NCI-H2107 treated with DMSO at 0.1 percent for 48 hours (cell line): Measurements from ENCODE around the gene ARMH3.
A peak's percentile ranks its signal among the peaks of the same experiment; 100 is the strongest.
"Not testable (repeated sequence)": the region's sequence is repeated elsewhere in the genome, so short reads cannot be mapped to it uniquely, and the experiment has no call there.

Experiments
- DNase-seq: peaks from one replicate; lab custom pipeline; 2025; ENCODE audit not compliant: unreplicated experiment; lab: John Stamatoyannopoulos, UW

ARMH3 gene

GRCh38 chr10:102055647-102056419, at the start of gene ARMH3:
Gene ARMH3, minus strand, starts transcription at chr10:102056173. Its CDS starts 16,059 bp downstream, at chr10:102040114.
- DNase-seq, result peak; percentile 73

- DNase-seq, result no peak
Observed at GRCh38 chr10:102102421-102102820, 46.4 kb upstream of the ARMH3 start.

DNA sequence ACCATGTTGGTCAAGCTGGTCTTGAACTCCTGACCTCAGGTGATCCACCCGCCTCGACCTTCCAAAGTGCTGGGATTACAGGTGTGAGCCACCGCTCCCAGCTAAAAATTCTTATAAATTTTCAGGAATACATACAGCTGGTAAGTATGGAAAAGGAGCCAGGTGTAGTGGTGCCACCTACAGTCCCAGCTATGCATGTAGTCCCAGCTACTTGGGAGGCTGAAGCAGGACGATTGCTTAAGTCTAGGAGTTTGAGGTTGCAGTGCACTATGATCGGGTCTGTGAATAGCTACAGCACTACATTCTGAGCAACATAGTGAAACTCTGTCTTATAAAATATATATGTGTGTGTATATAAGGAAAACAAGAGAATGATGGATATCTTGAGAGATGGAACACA, 45.2 kb upstream of the ARMH3 start:
- DNase-seq, result no peak

- no peak for DNase-seq
Observed at GRCh38 chr10:102096449-102096848, 40.5 kb upstream of the ARMH3 start.

DNA sequence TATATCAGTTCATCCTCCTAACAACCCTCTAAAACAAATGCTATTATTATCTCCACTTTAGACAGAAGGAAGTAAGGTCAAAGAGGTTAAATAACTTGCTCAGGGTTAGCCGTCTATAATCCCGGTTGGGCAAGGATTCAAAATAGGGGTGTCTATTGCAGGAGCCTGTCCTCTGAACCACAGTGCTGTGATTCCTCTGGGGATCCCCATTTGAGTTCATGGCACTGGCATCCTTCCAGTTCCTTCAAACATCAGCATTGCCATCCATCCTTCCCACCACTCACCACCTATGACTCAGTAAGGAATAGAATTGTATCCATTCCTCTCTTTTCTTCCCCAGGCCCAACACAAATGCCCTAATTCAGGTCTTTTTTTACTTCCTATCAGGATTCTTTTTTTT, 34.8 kb upstream of the ARMH3 start:
- no peak for DNase-seq

DNA sequence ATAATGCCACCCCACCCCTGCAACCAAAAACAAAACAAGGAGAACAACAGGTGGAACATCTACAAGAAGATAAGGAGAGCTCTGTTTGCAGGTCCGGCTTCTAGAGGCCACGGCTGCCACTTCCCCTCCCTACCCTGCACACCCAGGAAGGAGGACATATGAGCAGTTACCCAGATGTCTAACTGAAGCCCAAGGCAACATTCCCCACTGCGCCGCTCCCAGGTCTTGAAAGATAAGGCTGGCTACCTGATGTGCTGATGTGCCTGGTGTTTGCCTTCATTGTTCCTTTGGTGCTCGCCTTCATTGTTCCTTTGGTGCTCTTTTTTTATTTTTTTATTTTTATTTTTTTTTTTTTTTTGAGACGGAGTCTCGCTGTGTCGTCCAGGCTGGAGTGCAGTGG, 30.2 kb upstream of the ARMH3 start:
- DNase-seq, result no peak

- DNase-seq, result no peak
Observed at GRCh38 chr10:102085336-102085735, 29.4 kb upstream of the ARMH3 start.

- no peak for DNase-seq
Observed at GRCh38 chr10:102083541-102083940, 27.6 kb upstream of the ARMH3 start.

DNA sequence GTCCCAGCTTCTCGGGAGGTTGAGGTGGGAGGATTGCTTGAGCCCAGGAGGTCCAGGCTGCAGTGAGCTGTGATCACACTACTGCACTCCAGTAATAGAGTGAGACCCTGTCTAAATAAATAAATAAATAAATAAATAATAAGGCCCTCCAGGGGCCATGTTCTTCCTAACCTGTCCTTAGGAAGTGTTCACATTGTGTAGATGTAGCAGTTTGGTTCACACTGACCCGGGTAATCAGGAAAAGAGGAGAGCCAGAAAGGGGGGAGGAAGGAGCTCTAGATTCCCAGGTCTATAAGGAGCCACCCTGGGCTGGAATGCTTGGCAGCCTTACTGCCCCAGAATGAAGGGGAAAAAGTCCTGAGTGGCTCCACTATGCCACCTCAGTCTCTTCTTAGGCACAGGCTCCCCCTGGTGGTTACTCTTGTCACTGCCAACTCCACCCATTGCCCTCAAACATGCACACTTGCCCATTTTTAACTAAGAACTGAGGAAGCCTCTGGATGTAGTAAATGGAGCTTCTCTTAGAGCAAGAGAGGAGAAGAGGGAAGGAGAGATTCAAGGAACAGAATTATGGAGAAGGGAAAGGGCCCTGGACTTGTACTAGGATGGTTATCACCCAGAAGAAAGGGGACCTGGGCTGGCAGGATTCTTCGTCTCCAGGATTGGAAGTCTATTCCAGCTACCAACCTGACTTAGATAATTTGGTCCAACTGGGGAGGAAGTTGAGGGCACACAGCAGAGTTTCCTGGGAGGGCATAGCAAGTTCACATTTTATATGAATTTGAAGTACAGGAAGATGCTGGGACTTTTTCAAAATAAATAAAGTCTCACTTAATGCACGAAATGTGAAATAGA, 16.9 kb upstream of the ARMH3 start:
- DNase-seq, result peak; percentile 65

DNA sequence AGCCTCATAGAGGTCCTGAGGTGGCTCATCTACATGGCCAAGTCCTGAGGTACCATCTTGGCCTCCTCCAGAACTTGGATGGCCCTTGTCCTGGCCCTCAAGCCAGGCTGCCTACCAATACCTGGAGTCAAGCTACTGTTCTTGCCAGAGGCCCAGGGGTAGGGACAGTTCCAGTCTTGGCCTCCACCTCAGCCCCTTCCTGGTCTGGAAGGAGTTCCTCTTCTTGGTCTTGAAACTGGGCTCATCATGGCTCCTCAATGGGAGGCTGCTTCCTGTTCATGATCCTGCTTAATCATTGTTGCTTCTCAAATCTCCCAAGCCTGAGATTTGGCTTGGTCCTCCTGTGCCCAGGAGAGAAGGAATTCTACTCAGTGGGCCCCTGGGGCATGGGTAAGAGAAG, 13.1 kb upstream of the ARMH3 start:
- DNase-seq, result no peak

DNA sequence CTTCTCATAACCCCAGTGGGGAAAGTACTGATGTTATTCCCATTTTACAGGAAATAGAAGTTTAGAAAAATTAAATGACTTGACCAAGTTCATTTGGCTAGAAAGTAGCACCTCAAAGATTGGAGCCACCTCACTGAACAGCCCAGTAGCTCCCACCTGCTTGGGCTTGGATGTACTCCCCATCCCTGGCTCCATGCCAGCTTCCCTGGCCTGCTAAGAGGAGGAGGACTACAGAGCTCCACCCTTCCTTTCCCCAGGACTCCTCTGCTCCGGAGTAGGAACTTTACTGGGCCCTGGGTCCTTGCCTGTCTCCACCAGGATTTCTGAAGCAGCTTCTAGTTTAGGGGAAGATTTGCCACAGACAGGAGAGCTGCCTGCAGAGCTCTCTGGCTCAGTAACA, 12.2 kb upstream of the ARMH3 start:
- no peak for DNase-seq

- DNase-seq, result no peak
Observed at GRCh38 chr10:102067091-102067916, 11.3 kb upstream of the ARMH3 start.

DNA sequence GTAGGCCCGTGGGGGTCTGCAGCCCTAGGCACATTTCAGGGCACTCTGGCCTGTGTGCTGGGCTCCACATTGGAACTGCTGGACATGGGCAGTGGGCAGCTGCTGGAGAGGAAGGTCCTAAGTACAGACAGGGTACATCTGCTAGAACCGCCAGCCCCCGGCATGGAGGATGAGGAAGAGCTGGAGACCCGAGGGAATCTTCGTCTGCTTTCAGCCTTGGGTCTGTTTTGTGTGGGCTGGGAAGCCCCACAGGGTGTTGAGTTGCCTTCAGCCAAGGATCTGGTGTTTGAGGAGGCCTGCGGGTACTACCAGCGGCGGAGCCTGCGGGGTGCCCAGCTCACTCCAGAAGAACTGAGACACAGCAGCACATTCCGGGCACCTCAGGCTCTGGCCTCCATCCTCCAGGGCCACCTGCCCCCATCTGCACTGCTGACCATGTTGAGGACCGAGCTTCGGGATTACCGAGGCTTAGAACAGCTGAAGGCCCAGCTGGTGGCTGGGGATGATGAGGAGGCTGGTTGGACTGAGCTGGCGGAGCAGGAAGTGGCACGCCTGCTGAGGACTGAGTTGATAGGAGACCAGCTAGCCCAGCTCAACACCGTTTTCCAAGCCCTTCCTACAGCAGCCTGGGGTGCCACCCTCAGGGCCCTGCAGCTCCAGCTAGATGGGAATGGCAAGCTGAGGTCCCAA, 10.6 kb upstream of the ARMH3 start:
- DNase-seq, result no peak

- no peak for DNase-seq
Observed at GRCh38 chr10:102065561-102066398, 9.8 kb upstream of the ARMH3 start.

DNA sequence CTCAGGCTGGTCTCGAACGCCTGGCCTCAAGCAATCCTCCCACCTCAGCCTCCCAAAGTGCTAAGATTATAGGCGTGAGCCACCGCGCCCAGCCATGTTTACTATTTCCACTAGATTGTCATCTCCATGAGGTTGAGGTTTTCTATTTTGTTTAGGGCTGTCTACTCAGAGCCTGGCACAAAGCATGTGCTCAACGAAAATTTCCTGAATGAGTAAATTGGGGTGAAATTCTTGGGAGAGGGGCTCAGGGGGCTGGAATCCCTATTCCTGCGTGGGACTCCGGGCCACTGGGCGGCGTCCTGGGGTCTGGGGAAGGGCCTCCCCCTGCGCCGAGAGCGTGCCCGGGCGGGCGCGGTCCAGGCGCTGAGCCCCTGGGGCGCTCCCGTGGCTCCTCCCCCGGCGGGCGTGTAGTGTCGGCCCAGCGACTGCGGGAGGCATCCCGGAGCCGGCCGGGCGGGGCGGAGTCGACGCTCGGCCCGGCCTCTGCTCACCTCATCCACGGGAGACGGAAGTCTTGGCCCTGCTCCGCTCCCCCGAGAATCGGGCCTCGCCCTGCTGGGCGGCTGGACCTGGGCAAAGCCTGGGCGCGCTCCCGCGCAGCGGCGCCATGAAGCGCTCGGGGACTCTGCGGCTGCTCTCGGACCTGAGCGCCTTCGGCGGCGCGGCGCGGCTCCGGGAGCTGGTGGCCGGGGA, 9.0 kb upstream of the ARMH3 start, which contains the start of gene HPS6:
HPS6 (plus strand) TSS at position 482 of the 693 bp plus-strand sequence; CDS start at position 608, 126 bp downstream.
- peak; percentile 4 for DNase-seq

DNA sequence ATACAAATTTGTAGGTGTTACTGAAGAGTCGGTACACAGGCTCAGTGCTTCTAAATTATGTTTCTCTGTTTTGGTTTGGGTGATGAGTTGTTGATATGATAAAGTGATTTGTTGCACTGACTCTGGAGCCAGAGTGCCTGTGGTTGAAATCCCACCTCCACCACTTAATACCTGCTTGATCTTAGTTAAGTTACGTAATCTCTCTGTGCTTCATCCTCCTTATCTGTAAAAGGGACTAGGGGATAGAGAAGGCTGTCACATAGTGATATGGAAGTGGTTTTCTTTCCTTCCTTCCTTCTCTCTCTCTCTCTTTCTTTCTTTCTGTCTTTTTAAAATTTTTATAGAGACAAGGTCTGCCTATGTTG, 8.5 kb upstream of the ARMH3 start:
- DNase-seq, result no peak

- DNase-seq, result no peak
Observed at GRCh38 chr10:102059987-102060386, 4.0 kb upstream of the ARMH3 start.

DNA sequence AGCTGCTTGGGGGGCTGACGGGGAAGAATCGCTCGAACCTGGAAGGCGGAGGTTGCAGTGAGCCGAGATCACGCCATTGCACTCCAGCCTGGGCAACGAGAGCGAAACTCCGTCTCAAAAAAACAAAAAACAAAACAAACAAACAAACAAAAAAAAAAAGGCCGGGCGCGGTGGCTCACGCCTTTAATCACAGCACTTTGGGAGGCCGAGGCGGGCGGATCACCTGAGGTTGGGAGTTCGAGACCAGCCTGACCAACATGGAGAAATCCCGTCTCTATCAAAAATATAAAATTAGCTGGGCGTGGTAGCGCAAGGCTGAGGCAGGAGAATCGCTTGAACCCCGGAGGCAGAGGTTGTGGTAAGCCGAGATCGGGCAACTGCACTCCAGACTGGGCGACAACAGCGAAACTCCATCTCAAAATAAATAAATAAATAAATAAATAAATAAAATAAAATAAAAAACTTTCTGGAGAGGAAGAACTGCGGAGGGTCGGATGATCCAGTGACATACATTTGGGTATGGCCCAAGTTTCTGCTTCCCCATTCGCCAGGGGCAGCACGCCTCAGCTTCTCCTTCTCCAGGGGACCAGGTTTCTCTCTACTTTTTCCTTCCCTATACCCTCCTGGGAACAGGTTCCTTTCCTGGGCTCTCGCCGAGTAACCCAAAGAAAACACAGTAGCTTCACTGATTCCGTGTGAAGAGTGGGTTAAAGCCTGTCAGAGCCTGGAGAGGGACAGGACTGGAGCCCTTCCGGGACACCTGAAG, 909 bp downstream of the ARMH3 start:
- not testable (repeated sequence) for DNase-seq
